Effector memory CD8-positive, alpha-beta T cell (primary cell): Measurements from ENCODE around the gene PCNX3.

Experiments used
- ATAC-seq: fragments of 150-1000 bp; cut with Tn5 transposase; replicated peaks from 2 replicates; pipeline ENCODE4 v1.10.0; 2021; ENCODE audit warnings: mild to moderate bottlenecking, moderate library complexity
- DNase-seq, 3 experiments: peaks; one replicate each; pipeline ENCODE4 v3.0.0; 2021
- H3K27ac Mint-ChIP-seq, 2 donors: one replicate each; pipeline ENCODE4 v1.8.0; 2022; ENCODE audit warnings: mild to moderate bottlenecking in 2 of 2, mixed read lengths in 2 of 2, moderate library complexity in 2 of 2
- H3K27me3 Mint-ChIP-seq, 2 donors: one replicate each; pipeline ENCODE4 v1.8.0; 2022; ENCODE audit warnings: mixed read lengths in 2 of 2
- H3K36me3 Mint-ChIP-seq: one replicate; pipeline ENCODE4 v1.8.0; 2022; ENCODE audit warnings: mild to moderate bottlenecking, moderate library complexity, mixed read lengths; ENCODE audit not compliant: insufficient read depth
- H3K4me1 Mint-ChIP-seq, 2 donors: one replicate each; pipeline ENCODE4 v1.8.0; 2022; ENCODE audit warnings: low read depth in 2 of 2, mixed read lengths in 2 of 2
- H3K4me3 Mint-ChIP-seq, 2 donors: one replicate each; pipeline ENCODE4 v1.8.0; 2022; ENCODE audit warnings: mild to moderate bottlenecking in 2 of 2, mixed read lengths in 2 of 2, moderate library complexity in 2 of 2
- H3K9me3 Mint-ChIP-seq, 2 donors: one replicate each; pipeline ENCODE4 v1.8.0; 2022; ENCODE audit warnings: mixed read lengths in 2 of 2
- total RNA-seq, 9 experiments: gene quantifications; one replicate each; lab custom pipeline; 2026; lab: John Stamatoyannopoulos, UW

PCNX3 gene
- total RNA-seq = 103 to 172 (median 121) reads per million in 9 experiments

DNA sequence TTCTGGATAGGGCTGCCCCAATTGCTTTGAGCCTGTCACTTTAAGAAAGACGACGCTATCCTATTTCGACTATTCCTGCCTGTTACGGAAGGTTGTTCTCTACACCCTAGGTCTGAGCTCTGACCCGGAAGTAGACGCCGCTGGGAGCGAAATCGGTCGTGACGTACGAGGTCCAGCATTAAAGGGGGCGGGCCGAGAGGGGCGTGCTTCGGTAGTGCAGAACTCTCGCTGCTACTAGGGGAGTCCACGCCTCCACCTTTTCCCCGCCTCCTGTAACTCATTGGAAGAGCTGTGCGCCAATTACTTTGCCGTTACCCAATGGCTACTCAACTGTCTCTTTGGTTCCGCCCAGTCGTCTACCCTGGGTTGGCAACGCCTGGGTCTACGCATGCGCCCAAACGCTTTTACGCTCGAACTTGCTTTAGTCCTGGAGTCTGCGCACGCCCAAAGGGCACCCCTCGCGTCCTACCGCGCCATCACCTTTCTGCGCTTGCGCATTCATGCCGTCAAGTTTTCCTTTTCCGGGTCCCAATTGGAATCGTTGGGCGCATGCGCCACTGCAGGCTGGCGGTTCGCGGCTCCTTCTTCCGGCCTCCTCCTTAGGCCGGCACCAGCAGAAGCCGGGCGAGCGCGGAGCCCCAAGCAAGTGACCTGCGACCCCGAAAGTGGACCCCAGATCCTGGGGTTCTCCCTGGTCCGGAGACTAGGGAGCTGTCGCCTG lies at the start of gene PCNX3:
Gene PCNX3 (plus strand): TSS at position 548 of the 721 bp plus-strand sequence. CDS start 536 bp downstream, outside the sequence.
- H3K4me3 Mint-ChIP-seq = peak within 1 kb of the TSS; percentile 94 to 96
- no peaks in the 10 kb centered on the region for H3K9me3 Mint-ChIP-seq
- no peaks in the 10 kb centered on the region for H3K27me3 Mint-ChIP-seq
- peak within 1 kb of the TSS; percentile 95 to 97 for H3K27ac Mint-ChIP-seq
- DNase-seq = peak; percentile 99 to 100 (median 100)
- H3K4me1 Mint-ChIP-seq = peaks cover 35 to 42% of the 10 kb centered on the region in 2 donors
- peaks cover 46% of the 10 kb centered on the region for H3K36me3 Mint-ChIP-seq
- ATAC-seq = peak; percentile 83

DNA sequence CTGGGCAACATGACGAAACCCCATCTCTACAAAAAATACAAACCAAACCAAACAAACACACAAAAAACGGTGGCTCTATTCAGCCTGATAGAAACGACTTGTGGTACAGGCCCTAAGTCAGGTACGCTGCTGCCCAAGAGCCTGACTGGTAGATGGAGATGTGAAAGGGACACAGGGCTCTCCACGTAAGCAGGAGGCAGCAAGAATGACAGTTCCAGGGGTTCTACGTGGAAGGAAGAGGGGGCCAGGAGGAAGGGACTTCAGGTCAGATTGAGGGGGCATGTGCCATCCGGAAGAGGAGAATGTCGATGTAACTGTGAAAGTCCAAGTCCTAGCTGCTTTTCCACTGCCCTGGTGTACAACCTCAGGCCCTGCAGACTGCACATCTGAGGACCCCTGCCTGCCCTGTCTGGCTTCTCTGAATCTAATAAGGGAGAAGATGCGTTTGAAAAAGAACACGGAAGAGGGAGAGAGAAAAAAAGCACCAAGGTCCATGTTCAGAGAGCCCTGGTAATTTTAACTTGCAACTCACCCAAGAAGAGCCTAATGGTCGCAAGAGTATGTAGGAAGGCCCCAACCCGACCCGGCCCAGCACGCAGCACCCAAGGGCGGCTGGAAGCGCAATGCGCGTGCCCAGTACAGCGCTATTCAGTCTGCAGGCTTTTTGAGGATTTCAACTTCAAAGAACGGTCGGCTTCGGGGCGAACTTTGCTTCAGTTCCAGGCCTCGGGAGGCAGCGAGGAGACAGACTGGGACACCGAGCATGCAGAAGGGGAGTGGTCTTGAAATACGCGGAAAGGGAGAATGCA lies 46.2 kb upstream of the PCNX3 start:
- H3K9me3 Mint-ChIP-seq = no peaks in the 10 kb centered on the region
- H3K36me3 Mint-ChIP-seq = peaks cover 63% of the 10 kb centered on the region
- peak; percentile 18 for ATAC-seq
- DNase-seq = no peak
- H3K4me3 Mint-ChIP-seq = peak overlapping the region; percentile 98 to 99
- peak overlapping the region; percentile 98 to 99 for H3K27ac Mint-ChIP-seq
- peaks cover 65 to 71% of the 10 kb centered on the region in 2 donors for H3K4me1 Mint-ChIP-seq
- H3K27me3 Mint-ChIP-seq = no peaks in the 10 kb centered on the region

DNA sequence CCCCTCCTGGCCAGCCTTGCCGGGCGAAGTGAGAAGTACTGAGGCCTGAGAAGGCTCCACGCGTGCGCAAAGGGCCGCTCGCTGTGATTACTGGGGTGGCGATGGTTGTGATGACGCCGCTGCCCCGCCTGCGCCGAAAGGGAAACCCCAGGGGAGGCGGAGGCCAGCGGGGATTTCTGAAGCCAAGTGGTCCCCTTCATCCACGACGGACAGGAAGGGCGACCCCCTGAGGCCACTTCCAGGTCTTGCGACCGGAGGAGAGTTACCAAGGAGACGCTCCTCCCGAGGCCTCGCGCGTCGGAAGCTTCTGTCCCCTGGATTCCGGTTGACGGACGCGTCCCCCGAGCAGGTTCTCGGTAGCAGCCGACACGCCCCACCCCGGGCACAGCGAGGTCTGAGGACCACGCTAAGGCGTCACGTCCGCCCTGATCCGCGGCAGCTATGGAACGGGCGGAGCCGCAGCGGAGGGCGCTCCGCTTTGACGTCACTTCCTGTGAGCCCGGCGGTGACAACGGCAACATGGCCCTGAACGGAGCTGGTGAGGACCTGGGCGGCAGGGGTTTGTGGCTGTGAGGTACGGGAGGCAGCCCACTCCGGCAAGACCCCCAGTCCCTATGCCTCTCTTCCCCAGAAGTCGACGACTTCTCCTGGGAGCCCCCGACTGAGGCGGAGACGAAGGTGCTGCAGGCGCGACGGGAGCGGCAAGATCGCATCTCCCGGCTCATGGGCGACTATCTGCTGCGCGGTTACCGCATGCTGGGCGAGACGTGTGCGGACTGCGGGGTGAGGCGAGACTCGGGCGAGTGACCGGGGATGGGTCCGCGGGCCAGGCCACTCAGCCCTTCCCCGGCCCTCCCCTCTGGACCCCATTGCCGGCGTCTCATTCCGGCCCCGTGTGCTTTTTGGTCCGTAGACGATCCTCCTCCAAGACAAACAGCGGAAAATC lies 45.3 kb upstream of the PCNX3 start, which contains the start of gene ZNRD2:
Gene ZNRD2 (plus strand): TSS at position 505 of the 946 bp plus-strand sequence. CDS start 15 bp downstream, at position 520.
- peak within 1 kb of the TSS; percentile 98 to 99 for H3K27ac Mint-ChIP-seq
- H3K36me3 Mint-ChIP-seq = peaks cover 71% of the 10 kb centered on the region
- no peaks in the 10 kb centered on the region for H3K27me3 Mint-ChIP-seq
- H3K4me1 Mint-ChIP-seq = peaks cover 68 to 71% of the 10 kb centered on the region in 2 donors
- H3K4me3 Mint-ChIP-seq = peak within 1 kb of the TSS; percentile 98 to 99
- no peaks in the 10 kb centered on the region for H3K9me3 Mint-ChIP-seq
- DNase-seq (peak; percentile 97), ATAC-seq (peak; percentile 66)

GRCh38 chr11:65571420-65571819 lies 44.2 kb upstream of the PCNX3 start:
- no peak for DNase-seq
- Mint-ChIP-seq H3K4me1 (peaks cover 59 to 63% of the 10 kb centered on the region in 2 donors), H3K4me3 (peak overlapping the region; percentile 98 to 99), H3K9me3 (no peaks in the 10 kb centered on the region), H3K27me3 (no peaks in the 10 kb centered on the region), H3K36me3 (peaks cover 73% of the 10 kb centered on the region), H3K27ac (peak overlapping the region; percentile 98 to 99)
- no peak for ATAC-seq

DNA sequence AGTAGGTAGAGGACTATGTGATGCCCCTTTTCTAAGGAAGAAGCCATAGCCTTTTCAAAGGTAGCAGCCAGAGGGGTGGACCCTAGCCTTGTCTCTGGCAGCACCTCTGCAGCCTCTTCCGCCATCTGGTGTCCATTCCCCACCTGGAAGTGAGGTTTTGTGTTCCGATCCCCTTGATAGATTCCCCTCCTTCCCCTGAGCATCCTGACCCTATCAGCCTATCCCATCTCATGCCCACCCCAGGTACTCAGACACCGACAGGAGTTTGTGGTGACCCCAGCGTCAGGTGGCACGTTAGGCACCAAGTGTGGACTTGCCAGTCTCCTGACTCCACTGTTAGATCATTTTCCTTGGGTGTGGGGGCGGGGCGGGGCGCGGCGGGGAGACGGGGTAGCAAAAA lies 43.6 kb upstream of the PCNX3 start:
- no peak for ATAC-seq
- no peaks in the 10 kb centered on the region for H3K9me3 Mint-ChIP-seq
- H3K4me3 Mint-ChIP-seq = peak overlapping the region; percentile 98 to 99
- peaks cover 60 to 63% of the 10 kb centered on the region in 2 donors for H3K4me1 Mint-ChIP-seq
- H3K27me3 Mint-ChIP-seq = no peaks in the 10 kb centered on the region
- DNase-seq = no peak
- peaks cover 79% of the 10 kb centered on the region for H3K36me3 Mint-ChIP-seq
- peak overlapping the region; percentile 91 to 99 for H3K27ac Mint-ChIP-seq

DNA sequence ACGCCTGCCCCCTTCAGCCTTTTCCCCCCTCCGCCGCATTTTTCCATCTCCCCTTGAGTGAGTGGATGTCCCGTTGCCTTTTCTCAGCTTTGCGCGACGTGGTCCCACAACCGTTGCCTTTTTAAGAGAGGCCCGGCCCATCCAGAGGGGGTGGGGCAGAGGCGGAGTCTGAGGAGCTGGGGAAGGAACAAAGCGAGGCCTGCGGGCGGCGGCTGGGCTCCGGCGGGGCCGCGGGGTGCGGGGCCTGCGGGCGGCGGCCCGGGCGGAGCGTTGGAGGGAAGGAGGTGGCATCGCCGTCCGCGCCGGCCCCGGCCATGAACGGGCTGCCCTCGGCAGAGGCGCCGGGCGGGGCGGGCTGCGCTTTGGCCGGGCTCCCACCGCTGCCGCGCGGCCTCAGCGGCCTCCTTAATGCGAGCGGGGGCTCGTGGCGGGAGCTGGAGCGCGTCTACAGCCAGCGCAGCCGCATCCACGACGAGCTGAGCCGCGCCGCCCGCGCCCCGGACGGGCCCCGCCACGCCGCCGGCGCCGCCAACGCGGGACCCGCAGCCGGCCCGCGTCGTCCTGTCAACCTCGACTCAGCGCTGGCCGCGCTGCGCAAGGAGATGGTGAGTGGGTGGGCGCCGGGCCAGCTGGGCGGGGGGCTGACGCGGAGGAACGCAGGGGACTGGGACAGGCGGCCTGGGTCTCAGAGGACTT lies 43.1 kb upstream of the PCNX3 start, which contains the start of gene FAM89B:
Gene FAM89B (plus strand): TSS at position 183 of the 696 bp plus-strand sequence. CDS start 132 bp downstream, at position 315.
- peak; percentile 84 to 88 (median 87) for DNase-seq
- peak; percentile 18 for ATAC-seq
- H3K4me1 Mint-ChIP-seq = peaks cover 61 to 67% of the 10 kb centered on the region in 2 donors
- H3K9me3 Mint-ChIP-seq = no peaks in the 10 kb centered on the region
- H3K27ac Mint-ChIP-seq = peak within 1 kb of the TSS; percentile 91 to 99
- H3K4me3 Mint-ChIP-seq = peak within 1 kb of the TSS; percentile 98 to 99
- H3K27me3 Mint-ChIP-seq = no peaks in the 10 kb centered on the region
- H3K36me3 Mint-ChIP-seq = peaks cover 82% of the 10 kb centered on the region

GRCh38 chr11:65573391-65574079 lies 42.0 kb upstream of the PCNX3 start:
- Mint-ChIP-seq H3K27me3 (no peaks in the 10 kb centered on the region), H3K27ac (peak overlapping the region; percentile 91 to 98), H3K9me3 (no peaks in the 10 kb centered on the region), H3K4me1 (peaks cover 66 to 73% of the 10 kb centered on the region in 2 donors), H3K36me3 (peaks cover 85% of the 10 kb centered on the region), H3K4me3 (peak overlapping the region; percentile 98 to 99)
- ATAC-seq = no peak
- peak in 1 of 3 experiments; percentile 18 for DNase-seq

DNA sequence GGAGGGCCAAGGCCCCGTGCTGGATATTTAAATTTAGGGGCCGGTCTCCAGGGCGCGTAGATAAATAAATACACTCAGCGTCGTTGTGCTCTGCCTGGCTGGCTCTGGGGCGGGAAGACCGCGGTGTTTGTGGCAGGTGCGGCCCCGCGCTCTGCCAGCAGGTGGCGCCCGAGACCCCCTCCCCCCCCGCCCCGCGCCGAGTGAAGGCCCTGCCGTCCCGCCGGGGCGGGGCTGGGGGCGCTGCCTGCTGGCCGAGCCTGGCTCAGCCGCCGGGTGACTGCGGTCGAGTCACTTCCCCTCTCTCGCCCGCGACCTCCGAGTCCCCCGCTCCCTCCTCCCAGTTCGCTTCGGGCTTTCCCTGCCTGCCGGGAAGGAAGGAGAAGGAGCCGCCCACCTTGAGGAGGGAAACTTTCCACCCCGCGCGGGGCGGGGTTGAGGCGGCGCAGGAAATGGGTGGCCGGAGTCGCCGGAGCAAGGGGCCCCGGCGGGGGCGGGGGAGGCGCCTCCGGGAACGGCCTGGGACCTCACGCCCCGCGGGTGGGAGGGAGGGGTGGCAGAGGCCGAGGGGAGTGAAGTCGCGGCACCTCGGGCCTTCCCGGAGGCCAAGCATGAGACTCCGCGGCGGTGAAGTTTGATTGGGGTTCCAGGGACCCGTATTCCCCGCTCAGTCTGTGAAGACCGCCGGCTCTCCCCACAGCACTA lies 41.3 kb upstream of the PCNX3 start:
- H3K27me3 Mint-ChIP-seq = no peaks in the 10 kb centered on the region
- H3K36me3 Mint-ChIP-seq = peaks cover 84% of the 10 kb centered on the region
- peaks cover 62 to 70% of the 10 kb centered on the region in 2 donors for H3K4me1 Mint-ChIP-seq

DNA sequence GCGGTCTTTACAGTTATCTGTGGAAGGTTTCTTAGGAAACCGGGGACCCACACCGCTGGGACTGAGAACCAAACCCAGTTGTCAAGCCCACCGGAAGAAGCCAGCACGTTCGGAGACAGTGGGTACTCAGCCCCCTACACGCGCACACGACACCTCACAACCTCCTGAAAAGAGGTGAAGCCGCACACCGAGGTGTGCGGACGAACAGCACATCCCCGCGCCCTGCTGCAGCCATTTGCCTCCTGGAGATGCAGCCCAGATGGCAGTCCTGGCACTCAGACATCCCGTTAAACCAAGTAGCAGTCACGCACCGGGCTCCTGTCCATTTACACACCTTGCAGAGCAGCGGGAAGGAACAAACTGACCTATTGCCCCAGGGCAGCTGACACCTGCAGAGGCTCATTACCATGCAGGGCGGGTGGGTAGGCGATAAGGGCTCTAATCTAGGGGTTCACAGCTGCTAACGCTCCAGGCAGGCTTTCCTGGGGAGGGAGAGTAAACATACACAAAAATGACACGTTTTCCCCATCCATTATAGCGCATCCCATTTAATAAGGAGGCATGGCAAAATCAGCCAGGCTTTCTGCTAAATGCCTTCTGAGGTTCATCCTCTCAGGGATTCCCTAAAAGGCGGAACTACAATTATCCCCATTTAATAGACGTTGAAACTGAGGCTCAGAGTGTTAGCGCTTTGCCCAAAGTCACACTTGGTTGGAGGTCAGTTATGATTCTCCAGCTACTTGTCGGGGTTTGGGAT lies 40.6 kb upstream of the PCNX3 start:
- DNase-seq (no peak), ATAC-seq (peak; percentile 6)
- Mint-ChIP-seq H3K36me3 (peaks cover 84% of the 10 kb centered on the region), H3K4me3 (peak overlapping the region; percentile 98 to 99), H3K9me3 (no peaks in the 10 kb centered on the region), H3K27me3 (no peaks in the 10 kb centered on the region), H3K4me1 (peaks cover 60 to 66% of the 10 kb centered on the region in 2 donors), H3K27ac (peak overlapping the region; percentile 91 to 98)

More for the DNA sequence above, 41.3 kb upstream of the PCNX3 start:
- H3K4me3 Mint-ChIP-seq = peak overlapping the region; percentile 98 to 99
- no peaks in the 10 kb centered on the region for H3K9me3 Mint-ChIP-seq
- ATAC-seq (peak; percentile 28), DNase-seq (peak; percentile 81 to 85 (median 83))
- H3K27ac Mint-ChIP-seq = peak overlapping the region; percentile 91 to 98

- Mint-ChIP-seq H3K27ac (peak within 1 kb of the TSS; percentile 91 to 98), H3K27me3 (no peaks in the 10 kb centered on the region), H3K4me1 (peaks cover 58 to 62% of the 10 kb centered on the region in 2 donors), H3K4me3 (peak within 1 kb of the TSS; percentile 98 to 99), H3K36me3 (peaks cover 83% of the 10 kb centered on the region), H3K9me3 (no peaks in the 10 kb centered on the region)
- DNase-seq (peak; percentile 62 to 72 (median 63)), ATAC-seq (peak; percentile 34)
These were observed 39.9 kb upstream of the PCNX3 start, which contains the start of gene EHBP1L1 for GRCh38 chr11:65575568-65576231. TSS of gene EHBP1L1 (plus strand) at chr11:65576053. CDS start at chr11:65576303, 250 bp downstream.
